BJ (cell line): Measurements from ENCODE around the gene MTERF2. TPM values are rescaled to one million over a fixed set of nuclear protein-coding genes. Genes with fewer than 3 reads are reported as not detected.
"Not testable (repeated sequence)": the region's sequence is repeated elsewhere in the genome, so short reads cannot be mapped to it uniquely, and the experiment has no call there.

Experiments
- CTCF ChIA-PET: fragments of 350-600 bp; formaldehyde crosslinking; extraction: SDS; loops from one replicate; lab custom pipeline; 2021; ENCODE audit warnings: antibody characterized with exemption, inconsistent platforms; lab: Yijun Ruan, JAX
- POLR2A ChIA-PET: fragments of 300-600 bp; sonication (Branson Sonifier 250); formaldehyde crosslinking; extraction: SDS; loops from one replicate; lab custom pipeline; 2021; ENCODE audit warnings: antibody characterized with exemption; lab: Charles Lee
- DNase-seq: peaks from one replicate; pipeline ENCODE4 v3.0.0-alpha.2; 2011; ENCODE audit warnings: low read depth
- H3K27me3 ChIP-seq: 2 replicates; pipeline ENCODE4 v1.6.0; 2011; ENCODE audit warnings: low read length; ENCODE audit not compliant: control insufficient read depth, insufficient read depth
- H3K36me3 ChIP-seq: 2 replicates; pipeline ENCODE4 v1.5.1; 2011; ENCODE audit warnings: low read length; ENCODE audit not compliant: control insufficient read depth, insufficient read depth
- H3K4me3 ChIP-seq: 2 replicates; pipeline ENCODE4 v1.5.1; 2011; ENCODE audit warnings: low read depth, mild to moderate bottlenecking, control low read depth, low read length
- CTCF ChIP-seq: IDR thresholded peaks from 2 replicates; pipeline ENCODE4 v1.5.1; 2011; ENCODE audit warnings: low read depth, mild to moderate bottlenecking, control low read depth, inconsistent platforms, low read length, moderate library complexity; ENCODE audit not compliant: insufficient read depth
- polyA plus RNA-seq: library from polyadenylated mRNA; depleted of rRNA; stranded (reverse); fragments of >200 nt; gene quantifications from 2 replicates; pipeline ENCODE4 v1.2.3, GENCODE V29; 2011

MTERF2 gene
- polyA plus RNA-seq, 1 experiment, result 3.2 TPM

GRCh38 chr12:107007411-107007810, 20.5 kb upstream of the MTERF2 start:
- H3K36me3 ChIP-seq, result no peaks in the 10 kb centered on the region
- no peaks in the 10 kb centered on the region for H3K27me3 ChIP-seq
- POLR2A ChIA-PET, result interaction anchor here (0.6 kb wide), 1 partner anchor 13 kb away, joined by 4 read pairs; no protein-coding TSS in a partner anchor
- CTCF ChIA-PET, result no interaction called here
- H3K4me3 ChIP-seq, result no peak overlapping the region
- no peak for TF ChIP-seq CTCF
- DNase-seq, result no peak

GRCh38 chr12:107002665-107003064, 15.7 kb upstream of the MTERF2 start:
- DNase-seq, POLR2A ChIA-PET, H3K27me3 ChIP-seq, H3K4me3 ChIP-seq, H3K36me3 ChIP-seq, CTCF ChIA-PET: not testable (repeated sequence)

GRCh38 chr12:106999446-106999845, 12.5 kb upstream of the MTERF2 start:
- ChIA-PET POLR2A (no interaction called here), CTCF (no interaction called here)
- DNase-seq, result no peak
- TF ChIP-seq CTCF, result no peak
- Histone ChIP-seq H3K4me3 (no peak overlapping the region), H3K36me3 (no peaks in the 10 kb centered on the region; the same call in 1 of the 2 replicates), H3K27me3 (no peaks in the 10 kb centered on the region)

- ChIA-PET POLR2A (no interaction called here), CTCF (interaction anchor here (0.8 to 1.1 kb wide), 4 partner anchors 11 to 23 kb away, joined by 3 to 4 read pairs (median 3); no protein-coding TSS in a partner anchor)
- Histone ChIP-seq H3K27me3 (no peaks in the 10 kb centered on the region), H3K36me3 (no peaks in the 10 kb centered on the region; the same call in 1 of the 2 replicates), H3K4me3 (no peak overlapping the region)
- no peak for DNase-seq
- TF ChIP-seq CTCF, result no peak
These were observed 11.0 kb upstream of the MTERF2 start for GRCh38 chr12:106997916-106998315.

GRCh38 chr12:106996102-106996501, 9.2 kb upstream of the MTERF2 start:
- ChIA-PET POLR2A (interaction anchor here (0.7 kb wide), 1 partner anchor 9 kb away, joined by 6 read pairs; no protein-coding TSS in a partner anchor), CTCF (interaction anchor here (1.6 kb wide), 1 partner anchor 96 kb away, joined by 3 read pairs; no protein-coding TSS in a partner anchor)
- DNase-seq, H3K36me3 ChIP-seq, H3K4me3 ChIP-seq, H3K27me3 ChIP-seq: not testable (repeated sequence)

- peak; percentile 27 for DNase-seq
- POLR2A ChIA-PET, result interaction anchor here (1.0 kb wide), 2 partner anchors 8 to 39 kb away, joined by 3 to 7 read pairs; partner anchors contain the start of genes MTERF2 and TMEM263
- no peaks in the 10 kb centered on the region for H3K27me3 ChIP-seq
- no peaks in the 10 kb centered on the region for H3K36me3 ChIP-seq
- H3K4me3 ChIP-seq, result no peak overlapping the region
- CTCF ChIA-PET, result interaction anchor here (1.0 to 1.3 kb wide), 3 partner anchors 10 to 111 kb away, joined by 3 to 4 read pairs (median 3); no protein-coding TSS in a partner anchor
- no peak for TF ChIP-seq CTCF
These were observed 7.8 kb upstream of the MTERF2 start for GRCh38 chr12:106994579-106995220.
